LNCAP (cell line): ENCODE results near the gene TAOK3.

Source experiments
- CTCF ChIP-seq: fragments of 450-650 bp; IDR thresholded peaks from 2 replicates; pipeline ENCODE4 v1.5.1; 2017; ENCODE audit warnings: mild to moderate bottlenecking

TAOK3 gene

DNA sequence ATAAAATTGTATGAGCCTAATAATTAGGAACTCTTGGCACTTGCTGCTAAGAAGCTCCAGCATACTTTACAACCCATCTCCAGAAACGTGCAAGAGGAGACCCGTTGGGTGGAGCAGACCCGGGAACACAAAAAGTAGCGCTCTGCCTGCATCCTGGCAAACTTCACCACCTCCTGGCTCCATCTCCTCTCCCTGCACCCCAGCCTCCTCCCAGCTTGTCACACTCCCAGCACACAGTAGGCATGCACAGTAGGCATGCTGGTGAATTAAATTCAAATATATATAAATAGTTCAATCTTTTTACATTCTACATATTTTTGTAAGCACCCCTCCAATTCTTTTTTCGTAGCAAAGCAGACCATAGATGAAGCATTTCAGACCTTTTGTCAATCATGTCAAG lies 270.1 kb downstream of the TAOK3 start:
- no peak for TF ChIP-seq CTCF

GRCh38 chr12:118102070-118102469 lies 270.6 kb downstream of the TAOK3 start:
- TF ChIP-seq CTCF: no peak

DNA sequence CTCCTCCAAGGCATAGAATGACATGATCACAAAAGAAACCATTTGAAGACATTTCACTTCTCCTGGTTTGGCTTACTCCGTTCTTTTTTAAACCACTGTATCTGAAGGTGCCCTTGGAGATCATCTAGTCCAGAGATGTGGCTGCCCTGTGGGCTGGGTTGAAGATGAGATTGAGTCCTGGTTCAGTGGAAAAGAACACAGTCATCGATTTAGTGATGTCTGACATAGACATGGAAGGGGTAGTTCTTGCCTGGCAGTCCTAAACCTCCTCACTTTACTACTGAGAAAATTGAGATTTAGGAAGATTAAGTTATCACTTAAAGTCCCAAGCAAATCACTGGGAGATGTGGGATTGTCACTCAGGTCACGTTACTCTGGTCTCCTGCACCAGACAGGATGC lies 271.7 kb downstream of the TAOK3 start:
- no peak for TF ChIP-seq CTCF
